CD4-positive, alpha-beta T cell treated with Interleukin-12 subunit alpha and Interleukin-12 subunit beta, for 1 hour (primary cell): ENCODE measurements around the gene MGAT3.
A peak's percentile ranks its signal among the peaks of the same experiment; 100 is the strongest.

ENCODE experiments used
- DNase-seq: peaks from one replicate; pipeline ENCODE4 v3.0.0-alpha.2; 2020

The MGAT3 gene

GRCh38 chr22:39534591-39535356, 78.0 kb downstream of the MGAT3 start:
- peak; percentile 82 for DNase-seq

GRCh38 chr22:39535357-39535725, 78.5 kb downstream of the MGAT3 start:
- no peak for DNase-seq

- no peak for DNase-seq
These were observed 79.1 kb downstream of the MGAT3 start for GRCh38 chr22:39535831-39536449.

- no peak for DNase-seq
These were observed 79.9 kb downstream of the MGAT3 start for GRCh38 chr22:39536711-39537110.

- no peak for DNase-seq
These were observed 81.2 kb downstream of the MGAT3 start for GRCh38 chr22:39537975-39538374.
